Colon (tissue), 2 donors: Measurements from ENCODE around the gene AP4E1.
A peak's percentile ranks its signal among the peaks of the same experiment; 100 is the strongest.
"Not testable (repeated sequence)": the region's sequence is repeated elsewhere in the genome, so short reads cannot be mapped to it uniquely, and the experiment has no call there.

Experiments used
- FAIRE-seq: peaks from 2 replicates; lab custom pipeline; 2012; peaks lifted over from hg19 to GRCh38; lab: Jason Lieb, UNC
- donor health status: control.
- donor health status: control.

AP4E1 gene

DNA sequence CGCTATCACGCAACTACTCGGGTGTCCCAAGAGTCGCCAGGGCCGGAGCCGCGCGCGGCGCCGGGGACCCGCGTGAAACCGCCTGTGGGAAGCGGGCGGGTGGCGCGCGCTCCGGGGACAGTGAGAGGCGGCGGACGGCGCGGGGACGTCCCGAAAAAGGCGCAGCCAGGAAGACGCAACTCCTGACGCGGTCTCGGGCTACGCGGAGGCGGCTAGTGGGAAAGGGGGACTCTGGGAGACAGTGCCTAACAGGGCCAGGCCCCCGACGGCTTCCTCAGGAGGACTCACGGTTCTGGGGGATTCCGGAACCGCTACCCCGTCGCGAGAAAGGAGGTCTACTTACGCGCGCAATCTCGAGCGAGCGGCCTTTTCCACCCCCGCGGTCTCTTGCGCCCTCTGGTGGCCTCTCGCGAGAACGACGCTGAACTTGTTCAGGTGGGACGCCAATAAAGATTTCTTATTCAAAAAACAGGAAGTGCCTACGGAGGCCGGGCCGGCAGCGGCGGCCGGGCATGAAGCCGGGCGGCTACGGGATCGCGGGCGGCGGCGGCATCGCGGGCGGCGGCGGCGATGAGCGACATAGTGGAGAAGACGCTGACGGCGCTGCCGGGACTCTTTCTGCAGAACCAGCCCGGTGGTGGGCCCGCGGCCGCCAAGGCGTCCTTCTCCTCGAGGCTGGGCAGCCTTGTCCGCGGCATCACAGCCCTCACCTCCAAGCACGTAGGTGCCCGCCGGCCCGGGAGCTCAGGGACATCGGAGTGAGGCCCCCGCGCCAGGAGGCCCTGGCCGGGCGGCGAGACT, at the start of gene AP4E1:
Gene AP4E1 (plus strand): TSS at position 475 of the 801 bp plus-strand sequence. CDS start 96 bp downstream, at position 571.
- FAIRE-seq: no peak

DNA sequence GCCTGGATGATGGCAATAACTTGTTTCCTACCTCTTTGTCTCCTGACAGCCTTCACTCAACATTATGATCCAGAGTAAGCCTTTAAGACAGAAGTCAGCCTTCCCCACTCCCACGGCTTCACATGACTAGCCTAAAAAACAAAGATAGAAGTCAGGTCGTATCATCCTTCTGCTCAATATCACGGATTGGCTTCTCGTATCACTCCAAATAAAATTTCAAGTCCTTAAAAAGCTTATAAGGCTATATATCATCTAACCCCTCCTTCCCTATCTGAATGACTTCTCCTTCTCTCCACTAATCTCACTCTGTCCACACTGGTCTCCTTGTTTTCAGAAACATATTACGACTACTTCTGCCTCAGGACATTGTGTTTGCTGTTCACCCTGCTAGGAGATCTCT, 47.7 kb upstream of the AP4E1 start:
- no peak for FAIRE-seq

DNA sequence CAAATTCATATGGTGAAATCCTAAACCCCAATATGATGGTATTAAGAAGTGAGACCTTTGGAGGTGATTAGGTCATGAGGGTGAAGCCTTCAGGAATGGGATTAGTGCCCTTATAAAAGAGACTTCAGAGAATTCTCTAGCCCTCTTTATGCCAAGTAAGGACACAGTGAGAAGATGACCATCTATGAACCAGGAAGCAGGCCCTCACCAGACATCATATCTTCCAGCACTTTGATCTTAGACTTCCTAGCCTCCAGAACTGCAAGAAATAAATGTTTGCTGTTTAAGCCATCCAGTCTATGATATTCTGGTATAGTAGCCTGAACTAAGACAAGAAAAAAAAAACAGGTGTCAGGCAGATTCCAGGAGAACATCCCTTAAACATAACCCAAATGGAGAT, 45.9 kb upstream of the AP4E1 start:
- FAIRE-seq: no peak

DNA sequence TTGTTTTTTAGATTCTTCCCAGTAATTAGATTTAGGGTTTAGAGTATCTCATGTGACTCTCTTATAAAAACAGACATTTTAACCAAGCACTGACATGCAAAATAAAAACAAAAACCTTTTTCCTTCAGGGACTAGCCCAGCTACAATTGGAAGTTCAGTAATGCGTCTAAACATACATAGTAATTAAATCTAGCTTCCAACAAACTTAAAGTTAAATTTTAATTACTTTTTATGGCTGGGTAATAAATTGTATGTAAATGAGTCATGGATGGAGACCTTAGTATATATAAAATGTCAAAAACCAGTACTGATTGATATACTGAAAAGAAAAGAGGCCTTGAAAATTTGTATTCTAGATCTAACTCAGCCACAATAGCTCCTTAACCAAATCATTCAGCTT, 43.6 kb upstream of the AP4E1 start:
- peak; percentile 82 for FAIRE-seq

- no peak for FAIRE-seq
Measured at GRCh38 chr15:50865515-50866353, 42.7 kb upstream of the AP4E1 start.

DNA sequence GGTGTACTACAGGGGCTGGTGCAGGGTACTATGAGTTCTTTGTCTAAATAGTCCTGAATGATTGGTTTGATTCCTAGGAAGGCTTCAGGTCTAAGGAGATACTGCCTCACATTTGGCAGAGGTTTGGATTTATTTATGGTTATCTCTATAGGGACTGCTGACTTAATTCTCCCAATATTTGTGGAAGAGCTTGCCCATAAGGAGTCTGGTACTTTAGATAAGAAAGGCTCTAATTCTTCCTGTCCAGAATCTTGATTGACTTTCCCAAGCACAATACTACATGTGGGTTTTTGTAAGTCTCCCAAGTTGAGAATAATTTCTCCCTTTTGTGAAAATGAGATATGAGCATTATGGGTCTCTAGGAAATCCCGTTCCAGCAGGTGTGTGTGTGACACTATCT, 36.7 kb upstream of the AP4E1 start:
- FAIRE-seq: no peak

DNA sequence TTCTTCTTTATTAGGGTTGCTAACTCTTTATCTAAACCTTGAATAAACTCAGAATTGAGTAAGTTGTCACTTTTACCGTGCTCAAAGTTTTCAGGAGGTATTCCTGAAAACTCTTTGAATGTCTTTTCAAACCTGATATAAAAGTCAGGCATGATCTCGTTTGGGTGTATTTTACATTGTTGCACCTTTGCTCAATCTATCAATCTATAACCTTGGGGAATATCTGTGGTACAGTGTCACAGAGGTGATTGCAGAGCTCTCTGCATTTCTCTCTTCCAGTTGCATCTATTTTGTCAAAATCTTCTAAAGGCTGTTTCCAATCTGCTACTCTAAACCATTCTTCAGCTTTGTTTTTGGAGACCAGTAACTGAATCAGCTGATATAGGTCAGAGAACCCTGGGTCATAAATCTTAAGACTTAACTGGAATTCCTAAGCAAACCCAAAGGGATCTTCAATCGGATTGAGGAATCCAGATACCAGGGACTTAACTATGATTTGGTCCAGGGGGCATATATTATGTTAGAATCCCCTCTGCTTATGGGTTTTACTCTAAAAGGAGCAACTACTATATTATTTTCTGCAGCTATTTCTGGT, 35.6 kb upstream of the AP4E1 start:
- FAIRE-seq: no peak

GRCh38 chr15:50873935-50874361, 34.5 kb upstream of the AP4E1 start:
- no peak for FAIRE-seq

- FAIRE-seq: not testable (repeated sequence)
Measured at GRCh38 chr15:50875238-50875637, 33.2 kb upstream of the AP4E1 start.

- FAIRE-seq: no peak
Measured at GRCh38 chr15:50876260-50876988, 32.1 kb upstream of the AP4E1 start.

DNA sequence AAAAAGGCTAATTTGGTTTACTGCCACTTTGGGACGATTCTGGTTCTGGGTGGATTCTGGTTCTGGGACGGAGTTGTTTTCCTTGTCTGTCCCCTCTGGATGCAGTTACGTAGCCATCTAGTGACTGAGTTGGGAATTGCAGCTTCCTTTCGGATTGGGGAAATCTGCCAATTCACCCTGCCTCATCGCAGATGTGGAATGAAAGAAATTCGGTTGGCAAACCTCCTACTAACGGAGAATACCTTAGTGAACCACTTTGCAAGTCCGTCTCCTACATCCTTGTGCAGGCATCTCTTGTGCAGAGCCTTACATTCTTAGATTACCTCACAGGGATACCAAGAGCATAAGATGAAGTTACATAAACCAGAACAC, 31.5 kb upstream of the AP4E1 start:
- no peak for FAIRE-seq

GRCh38 chr15:50879016-50879617, 29.4 kb upstream of the AP4E1 start:
- FAIRE-seq: no peak

- no peak for FAIRE-seq
Measured at GRCh38 chr15:50880206-50880605, 28.3 kb upstream of the AP4E1 start.

GRCh38 chr15:50880651-50881114, 27.8 kb upstream of the AP4E1 start:
- no peak for FAIRE-seq

- no peak for FAIRE-seq
Measured at GRCh38 chr15:50881121-50882048, 27.1 kb upstream of the AP4E1 start.

- FAIRE-seq: no peak
Measured at GRCh38 chr15:50883903-50884302, 24.6 kb upstream of the AP4E1 start.

DNA sequence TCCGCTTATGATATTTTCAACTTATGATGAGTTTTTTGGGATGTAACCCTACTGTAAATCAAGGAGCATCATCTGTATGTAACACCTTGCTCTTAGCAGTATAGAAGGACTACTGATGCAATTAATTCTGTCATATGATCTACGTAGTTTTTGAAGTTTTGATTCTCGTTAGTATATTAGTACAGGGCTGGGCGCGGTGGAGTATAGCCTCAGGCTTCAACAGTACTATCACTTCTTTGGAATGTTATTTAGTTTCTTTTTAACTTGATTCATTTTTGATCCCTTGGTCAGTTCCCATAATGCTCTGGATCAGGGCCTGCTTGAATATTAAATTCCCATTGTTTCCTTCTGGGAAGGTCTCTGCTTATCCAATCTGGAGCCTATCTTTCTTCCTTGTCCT, 23.9 kb upstream of the AP4E1 start:
- FAIRE-seq: no peak

DNA sequence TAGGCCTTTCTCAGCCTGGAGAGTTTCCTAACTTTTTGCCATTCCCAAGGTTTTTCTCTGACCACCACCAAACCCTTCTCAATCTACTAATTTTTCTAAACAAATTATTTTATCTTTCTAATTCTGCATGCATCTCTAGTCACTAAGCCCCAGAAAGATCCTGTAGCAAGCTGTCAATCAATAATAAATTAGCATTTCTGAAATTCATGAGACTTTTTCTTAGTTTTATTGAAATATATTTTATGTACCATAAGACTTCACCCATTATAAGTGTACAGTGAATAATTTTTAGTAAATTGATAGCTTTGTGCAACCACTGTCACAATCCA, 22.4 kb upstream of the AP4E1 start:
- FAIRE-seq: no peak

GRCh38 chr15:50886611-50887345, 21.7 kb upstream of the AP4E1 start:
- FAIRE-seq: no peak

- no peak for FAIRE-seq
Measured at GRCh38 chr15:50888054-50888453, 20.4 kb upstream of the AP4E1 start.
